Esophagus muscularis mucosa (tissue), 3 donors: ENCODE measurements around the gene BEX3.

ENCODE experiments used
- POLR2A ChIP-seq: fragments of 450-650 bp; IDR thresholded peaks from one replicate; pipeline ENCODE4 v1.6.1; 2017; ENCODE audit warnings: antibody characterized with exemption, moderate library complexity, mild to moderate bottlenecking, low read depth
- POLR2AphosphoS5 ChIP-seq, 2 donors: sonication (generic); formaldehyde crosslinking; IDR thresholded peaks; one replicate each; pipeline ENCODE4 v1.6.1; 2017; ENCODE audit warnings: antibody characterized with exemption in 2 of 2
- TF ChIP-seq, protein P1 (sequence below), 3 experiments: fragments of 200-600 bp in 2 of 3; fragments of 450-650 bp in 1 of 3; sonication (generic) in 2 of 3; IDR thresholded peaks; one replicate each; pipeline ENCODE4 v1.5.1; 2017 to 2019; ENCODE audit warnings: antibody characterized with exemption in 3 of 3, mild to moderate bottlenecking in 2 of 3, moderate library complexity in 1 of 3

DNA sequence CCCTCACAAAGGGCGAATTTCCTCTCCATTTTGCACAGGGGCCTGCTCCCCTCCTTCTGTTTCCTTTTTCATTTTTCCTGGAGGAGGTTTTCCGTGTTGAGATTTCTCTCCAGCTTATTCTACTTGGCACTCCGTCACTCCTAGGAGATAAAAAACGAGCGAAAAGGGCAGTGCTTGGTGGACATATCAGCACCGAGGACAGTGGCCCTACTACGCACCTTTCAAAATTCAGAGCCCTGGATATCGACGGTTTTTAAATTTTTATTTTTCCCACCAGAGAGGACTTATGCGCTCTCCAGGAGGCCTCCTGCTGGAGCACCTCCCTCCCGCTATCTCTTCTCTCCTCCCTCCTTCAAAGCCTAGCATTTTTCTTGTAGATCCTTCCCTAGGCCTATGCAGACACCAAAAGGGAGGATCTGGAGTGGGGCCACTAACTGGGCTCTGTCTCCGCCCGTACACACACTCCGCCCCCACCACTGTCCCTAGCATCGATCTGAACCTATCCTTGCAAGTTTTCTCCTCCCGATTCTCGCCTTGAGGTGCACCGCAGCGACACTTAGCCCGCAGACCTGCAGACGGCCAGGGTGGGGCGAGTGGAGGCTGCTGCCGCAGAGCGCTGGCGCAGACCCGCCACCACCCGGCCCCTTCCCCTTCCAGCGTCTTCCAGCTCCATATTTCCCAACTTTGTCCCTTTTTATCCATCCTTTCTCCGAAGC lies 28.5 kb upstream of the BEX3 start:
- TF ChIP-seq POLR2A (no peak), POLR2AphosphoS5 (IDR thresholded peaks at IDR 0.05) (no peak)
- TF ChIP-seq, protein P1, sequence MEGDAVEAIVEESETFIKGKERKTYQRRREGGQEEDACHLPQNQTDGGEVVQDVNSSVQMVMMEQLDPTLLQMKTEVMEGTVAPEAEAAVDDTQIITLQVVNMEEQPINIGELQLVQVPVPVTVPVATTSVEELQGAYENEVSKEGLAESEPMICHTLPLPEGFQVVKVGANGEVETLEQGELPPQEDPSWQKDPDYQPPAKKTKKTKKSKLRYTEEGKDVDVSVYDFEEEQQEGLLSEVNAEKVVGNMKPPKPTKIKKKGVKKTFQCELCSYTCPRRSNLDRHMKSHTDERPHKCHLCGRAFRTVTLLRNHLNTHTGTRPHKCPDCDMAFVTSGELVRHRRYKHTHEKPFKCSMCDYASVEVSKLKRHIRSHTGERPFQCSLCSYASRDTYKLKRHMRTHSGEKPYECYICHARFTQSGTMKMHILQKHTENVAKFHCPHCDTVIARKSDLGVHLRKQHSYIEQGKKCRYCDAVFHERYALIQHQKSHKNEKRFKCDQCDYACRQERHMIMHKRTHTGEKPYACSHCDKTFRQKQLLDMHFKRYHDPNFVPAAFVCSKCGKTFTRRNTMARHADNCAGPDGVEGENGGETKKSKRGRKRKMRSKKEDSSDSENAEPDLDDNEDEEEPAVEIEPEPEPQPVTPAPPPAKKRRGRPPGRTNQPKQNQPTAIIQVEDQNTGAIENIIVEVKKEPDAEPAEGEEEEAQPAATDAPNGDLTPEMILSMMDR (IDR thresholded peaks at IDR 0.05): no peak
